ENCODE results near the gene NECTIN3. TPM values are rescaled to one million over a fixed set of nuclear protein-coding genes. Genes with fewer than 3 reads are reported as not detected.

Gene NECTIN3
- total and polyA plus RNA-seq, 3 donors from 2014 or later, result 84.9 to 119 (median 97.1) TPM

GRCh38 chr3:111047042-111047441 is 24.6 kb upstream of the NECTIN3 start:
- no peak for TF ChIP-seq CTCF (IDR thresholded peaks at IDR 0.05)
- TF ChIP-seq POLR2A (IDR thresholded peaks at IDR 0.05), result no peak
- no peak overlapping the region for H3K27ac ChIP-seq
- H3K4me1 ChIP-seq, result no peaks in the 10 kb centered on the region
- no peak overlapping the region for H3K4me3 ChIP-seq
- no peaks in the 10 kb centered on the region for H3K36me3 ChIP-seq (ENCODE audit: low read depth, missing control alignments)
- DNase-seq, result no peak
- H3K27me3 ChIP-seq, result no peaks in the 10 kb centered on the region
- no peaks in the 10 kb centered on the region for H3K9me3 ChIP-seq
- intact Hi-C loops (cut with DNase I; ENCODE audit: low total_unique reads), result no loop called here

- Histone ChIP-seq H3K9me3 (no peaks in the 10 kb centered on the region), H3K27ac (no peak overlapping the region), H3K4me1 (no peaks in the 10 kb centered on the region), H3K4me3 (no peak overlapping the region), H3K36me3 (ENCODE audit: low read depth, missing control alignments) (no peaks in the 10 kb centered on the region), H3K27me3 (no peaks in the 10 kb centered on the region)
- TF ChIP-seq CTCF (IDR thresholded peaks at IDR 0.05), result no peak
- TF ChIP-seq POLR2A (IDR thresholded peaks at IDR 0.05), result no peak
- WGBS, 2 donors, result 67 to 91% methylated on average over 1 of the region's 1 CpG
- intact Hi-C loops (cut with DNase I; ENCODE audit: low total_unique reads), result no loop called here
- no peak for DNase-seq
Measured at GRCh38 chr3:111047812-111048435, 23.7 kb upstream of the NECTIN3 start.

GRCh38 chr3:111051354-111051753 is 20.3 kb upstream of the NECTIN3 start:
- H3K36me3 ChIP-seq (ENCODE audit: low read depth, missing control alignments), result no peaks in the 10 kb centered on the region
- no peaks in the 10 kb centered on the region for H3K4me1 ChIP-seq
- no peak overlapping the region for H3K4me3 ChIP-seq
- intact Hi-C loops (cut with DNase I; ENCODE audit: low total_unique reads), result no loop called here
- no peak overlapping the region for H3K27ac ChIP-seq
- no peak for TF ChIP-seq CTCF (IDR thresholded peaks at IDR 0.05)
- TF ChIP-seq POLR2A (IDR thresholded peaks at IDR 0.05), result no peak
- no peaks in the 10 kb centered on the region for H3K9me3 ChIP-seq
- no peaks in the 10 kb centered on the region for H3K27me3 ChIP-seq
- DNase-seq, result no peak

GRCh38 chr3:111068574-111068973 is 3.0 kb upstream of the NECTIN3 start:
- Histone ChIP-seq H3K36me3 (ENCODE audit: low read depth, missing control alignments) (no peaks in the 10 kb centered on the region), H3K27me3 (no peaks in the 10 kb centered on the region), H3K4me1 (peaks cover 11% of the 10 kb centered on the region), H3K9me3 (no peaks in the 10 kb centered on the region), H3K27ac (no peak overlapping the region), H3K4me3 (no peak overlapping the region)
- DNase-seq, result no peak
- TF ChIP-seq POLR2A (IDR thresholded peaks at IDR 0.05) (no peak), CTCF (IDR thresholded peaks at IDR 0.05) (no peak)
- WGBS, 2 donors, result 58 to 75% methylated on average over 1 of the region's 1 CpG
- intact Hi-C loops (cut with DNase I; ENCODE audit: low total_unique reads), result no loop called here

Data from testis (tissue), 3 donors.